ENCODE data around the gene MLX.

- TF ChIP-seq POLR2A (IDR thresholded peaks at IDR 0.05) (no peak), CTCF (IDR thresholded peaks at IDR 0.05) (no peak)
These were observed 10.2 kb downstream of the MLX start for GRCh38 chr17:42577140-42577531.
